Tibial nerve (tissue), 4 donors: ENCODE data around the gene TBX6. TPM values are rescaled to one million over a fixed set of nuclear protein-coding genes. Genes with fewer than 3 reads are reported as not detected.

Source experiments
- DNase-seq, 2 donors: peaks; one replicate each; pipeline ENCODE4 v3.0.0-alpha.2; 2019; ENCODE audit warnings: low spot score in 2 of 2
- H3K27ac ChIP-seq, 4 donors: fragments of 200-600 bp; sonication (generic) in 3 of 4; one replicate each; pipeline ENCODE4 v1.5.1; 2017 to 2019; ENCODE audit warnings: mild to moderate bottlenecking in 1 of 4
- H3K27me3 ChIP-seq, 2 donors: fragments of 200-600 bp; sonication (generic) in 1 of 2; one replicate each; pipeline versions ENCODE4 v1.5.1 to v1.6.0; 2017 to 2019
- H3K36me3 ChIP-seq, 3 donors: fragments of 200-600 bp; sonication (generic); one replicate each; pipeline ENCODE4 v1.5.1; 2018 to 2019
- H3K4me1 ChIP-seq, 4 donors: fragments of 200-600 bp; sonication (generic) in 3 of 4; one replicate each; pipeline ENCODE4 v1.5.1; 2017 to 2019
- H3K4me3 ChIP-seq, 4 donors: fragments of 200-600 bp; sonication (generic) in 3 of 4; one replicate each; pipeline ENCODE4 v1.5.1; 2017 to 2019; ENCODE audit warnings: mild to moderate bottlenecking in 1 of 4, moderate library complexity in 1 of 4
- H3K9me3 ChIP-seq, 4 donors: fragments of 200-600 bp; sonication (generic) in 3 of 4; one replicate each; pipeline ENCODE4 v1.5.1; 2017 to 2019
- EP300 ChIP-seq, 2 donors: sonication (generic); formaldehyde crosslinking; IDR thresholded peaks; one replicate each; pipeline ENCODE4 v1.6.1; 2017; ENCODE audit warnings: antibody characterized with exemption in 2 of 2, mild to moderate bottlenecking in 1 of 2
- POLR2A ChIP-seq, 2 donors: fragments of 450-650 bp; IDR thresholded peaks; one replicate each; pipeline ENCODE4 v1.6.1; 2017; ENCODE audit warnings: antibody characterized with exemption in 2 of 2, mild to moderate bottlenecking in 2 of 2, moderate library complexity in 2 of 2
- WGBS, 2 donors: methylation state at CpG; one replicate each; pipeline ENCODE4 v1.1.5; 2018; 5-methylcytosine and 5-hydroxymethylcytosine counted together
- total RNA-seq, 4 donors: library from RNA; depleted of rRNA; stranded (reverse); fragments of >200 nt; gene quantifications; one replicate each; pipeline ENCODE4 v1.1.0, GENCODE V29; 2016
- TF ChIP-seq, protein P1 (sequence below), 5 experiments: fragments of 200-600 bp in 3 of 5; fragments of 450-650 bp in 2 of 5; sonication (generic) in 3 of 5; IDR thresholded peaks; one replicate each; pipeline ENCODE4 v1.5.1; 2016 to 2019; ENCODE audit warnings: antibody characterized with exemption in 5 of 5, mild to moderate bottlenecking in 3 of 5, moderate library complexity in 2 of 5

Gene TBX6, protein sequence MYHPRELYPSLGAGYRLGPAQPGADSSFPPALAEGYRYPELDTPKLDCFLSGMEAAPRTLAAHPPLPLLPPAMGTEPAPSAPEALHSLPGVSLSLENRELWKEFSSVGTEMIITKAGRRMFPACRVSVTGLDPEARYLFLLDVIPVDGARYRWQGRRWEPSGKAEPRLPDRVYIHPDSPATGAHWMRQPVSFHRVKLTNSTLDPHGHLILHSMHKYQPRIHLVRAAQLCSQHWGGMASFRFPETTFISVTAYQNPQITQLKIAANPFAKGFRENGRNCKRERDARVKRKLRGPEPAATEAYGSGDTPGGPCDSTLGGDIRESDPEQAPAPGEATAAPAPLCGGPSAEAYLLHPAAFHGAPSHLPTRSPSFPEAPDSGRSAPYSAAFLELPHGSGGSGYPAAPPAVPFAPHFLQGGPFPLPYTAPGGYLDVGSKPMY
- 1 to 10 TPM in 1 of 4 donors, under 1 TPM in 2, not detected in 1; 0.66 to 1.5 (median 0.84) TPM for total RNA-seq

DNA sequence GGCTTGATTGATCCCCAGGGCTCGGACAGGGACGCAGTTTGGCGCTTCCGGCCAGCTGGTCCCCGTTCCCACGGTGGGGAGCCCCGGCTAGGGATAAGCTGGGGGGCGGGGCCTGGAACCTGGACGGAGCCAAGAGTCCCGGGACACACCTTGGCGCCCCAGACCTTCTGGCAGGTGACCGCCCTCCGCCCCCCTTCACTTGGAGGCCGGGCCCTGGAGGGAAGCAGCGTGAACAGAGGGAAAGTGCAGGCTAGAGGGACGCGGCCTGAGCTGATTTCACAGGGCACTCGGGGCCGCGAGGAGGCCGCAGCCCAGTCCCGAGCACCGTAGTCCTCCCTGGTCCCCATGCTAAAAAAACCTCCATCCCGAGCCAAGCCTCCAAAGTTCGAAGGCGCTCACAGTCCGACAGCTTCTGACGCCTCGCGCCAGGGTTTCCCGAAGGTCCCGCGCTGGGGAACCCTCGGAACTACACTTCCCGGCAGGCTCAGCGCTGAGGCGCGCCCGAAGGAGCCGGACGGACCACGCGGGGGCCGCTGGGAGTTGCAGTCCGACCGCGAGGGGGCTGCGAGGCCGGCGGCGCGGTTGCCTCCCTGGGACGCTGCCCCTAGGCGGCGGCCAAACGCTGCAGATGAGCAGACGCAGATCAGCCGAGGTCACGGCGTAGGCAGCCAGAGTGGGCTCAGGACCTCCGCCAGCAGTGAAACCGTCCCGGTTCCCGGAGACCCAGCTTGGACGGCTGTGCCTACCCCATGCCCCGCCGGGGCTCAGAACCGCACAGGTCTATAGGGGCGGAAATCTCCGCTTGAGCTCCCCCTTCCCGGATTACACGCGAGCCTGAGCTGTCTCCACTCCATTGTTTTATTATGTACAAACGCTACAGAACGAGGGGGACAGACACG is at the start of gene TBX6:
TBX6 (minus strand) TSS at position 451 of the 899 bp plus-strand sequence. CDS start 731 bp downstream, outside the sequence.
- Histone ChIP-seq H3K36me3 (peaks cover 5 to 32% (median 5%) of the 10 kb centered on the region in 3 donors), H3K4me3 (peak within 1 kb of the TSS; percentile 21 to 65 (median 62)), H3K27ac (peak within 1 kb of the TSS; percentile 13 to 90 (median 84)), H3K27me3 (no peaks in the 10 kb centered on the region), H3K4me1 (peaks cover 0 to 56% (median 32%) of the 10 kb centered on the region in 4 donors), H3K9me3 (peaks cover 0 to 3% (median 0%) of the 10 kb centered on the region in 4 donors)
- peak; percentile 80 for DNase-seq
- 0% methylated on average over 27 to 75 of the region's 76 CpGs for WGBS, 2 donors
- peak; percentile 51 to 71 for TF ChIP-seq EP300 (IDR thresholded peaks at IDR 0.05)
- TF ChIP-seq POLR2A (IDR thresholded peaks at IDR 0.05), result peak in 1 of 2 donors; percentile 19
- TF ChIP-seq, protein P1, sequence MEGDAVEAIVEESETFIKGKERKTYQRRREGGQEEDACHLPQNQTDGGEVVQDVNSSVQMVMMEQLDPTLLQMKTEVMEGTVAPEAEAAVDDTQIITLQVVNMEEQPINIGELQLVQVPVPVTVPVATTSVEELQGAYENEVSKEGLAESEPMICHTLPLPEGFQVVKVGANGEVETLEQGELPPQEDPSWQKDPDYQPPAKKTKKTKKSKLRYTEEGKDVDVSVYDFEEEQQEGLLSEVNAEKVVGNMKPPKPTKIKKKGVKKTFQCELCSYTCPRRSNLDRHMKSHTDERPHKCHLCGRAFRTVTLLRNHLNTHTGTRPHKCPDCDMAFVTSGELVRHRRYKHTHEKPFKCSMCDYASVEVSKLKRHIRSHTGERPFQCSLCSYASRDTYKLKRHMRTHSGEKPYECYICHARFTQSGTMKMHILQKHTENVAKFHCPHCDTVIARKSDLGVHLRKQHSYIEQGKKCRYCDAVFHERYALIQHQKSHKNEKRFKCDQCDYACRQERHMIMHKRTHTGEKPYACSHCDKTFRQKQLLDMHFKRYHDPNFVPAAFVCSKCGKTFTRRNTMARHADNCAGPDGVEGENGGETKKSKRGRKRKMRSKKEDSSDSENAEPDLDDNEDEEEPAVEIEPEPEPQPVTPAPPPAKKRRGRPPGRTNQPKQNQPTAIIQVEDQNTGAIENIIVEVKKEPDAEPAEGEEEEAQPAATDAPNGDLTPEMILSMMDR (IDR thresholded peaks at IDR 0.05), result peak; percentile 76 to 98 (median 92)

DNA sequence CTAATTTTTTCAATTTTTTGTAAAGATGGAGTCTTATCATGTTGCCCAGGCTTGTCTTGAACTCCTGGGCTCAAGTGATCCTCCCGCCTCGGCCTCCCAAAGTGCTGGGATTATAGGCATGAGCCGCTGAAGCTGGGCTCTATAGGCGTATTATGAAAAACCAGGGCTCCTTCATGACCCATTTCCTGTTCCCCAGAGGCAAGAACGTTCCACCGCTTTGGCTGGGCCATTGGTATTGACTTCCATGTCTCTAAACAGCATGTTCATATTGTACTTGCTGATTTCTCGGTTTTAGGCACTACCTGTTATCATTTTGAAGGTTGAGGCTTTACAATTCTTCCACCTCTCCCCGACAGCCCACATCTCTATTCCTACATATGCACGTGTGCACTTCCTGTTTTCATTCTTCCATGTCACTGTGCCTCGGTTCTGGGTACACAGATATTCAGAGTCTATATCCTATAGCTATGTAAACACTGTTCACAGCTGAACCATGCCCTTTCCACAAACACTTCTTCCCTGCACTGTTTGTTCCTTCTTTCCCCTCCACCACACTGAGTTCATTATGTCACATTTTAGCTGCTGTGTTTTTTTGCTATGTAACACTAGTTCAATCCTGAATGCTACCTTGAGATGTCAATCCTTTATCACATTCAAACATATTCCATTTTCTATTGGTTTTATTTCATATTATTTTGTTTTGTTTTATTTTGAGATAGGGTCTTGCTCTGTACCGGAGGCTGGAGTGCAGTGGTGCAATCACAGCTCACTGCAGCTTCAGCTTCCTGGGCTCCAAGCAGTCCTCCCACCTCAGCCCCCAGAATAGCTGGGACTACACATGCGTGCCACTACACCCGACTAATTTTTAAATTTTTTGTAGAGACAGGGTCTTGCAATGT is 48.1 kb upstream of the TBX6 start:
- TF ChIP-seq, protein P1 (IDR thresholded peaks at IDR 0.05), result no peak
- TF ChIP-seq POLR2A (IDR thresholded peaks at IDR 0.05) (no peak), EP300 (IDR thresholded peaks at IDR 0.05) (no peak)
- DNase-seq, result no peak
- 67 to 74% methylated on average over 13 of the region's 13 CpGs for WGBS, 2 donors

DNA sequence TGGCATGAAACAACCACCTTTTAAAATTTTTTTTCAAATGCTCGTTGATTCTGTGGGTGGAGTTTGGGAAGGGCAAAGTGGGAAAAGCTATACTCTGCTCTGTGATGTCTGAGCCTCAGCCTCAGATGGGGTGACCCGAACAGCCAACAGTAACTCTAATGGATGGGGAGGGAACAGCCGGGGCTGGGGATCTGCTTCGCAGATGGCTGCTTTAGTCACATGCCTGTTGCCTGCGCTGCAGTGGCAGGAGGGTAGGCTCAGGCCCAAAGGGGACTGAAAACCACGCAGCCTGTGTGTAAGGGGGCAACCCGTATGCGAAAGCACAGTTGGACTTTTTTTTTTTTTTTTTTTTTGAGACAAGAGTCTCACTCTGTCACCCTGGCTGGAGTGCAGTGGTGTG is 46.2 kb upstream of the TBX6 start:
- Histone ChIP-seq H3K4me1 (peaks cover 0 to 5% (median 0%) of the 10 kb centered on the region in 4 donors), H3K9me3 (no peaks in the 10 kb centered on the region), H3K27ac (no peak overlapping the region), H3K4me3 (no peak overlapping the region), H3K36me3 (no peaks in the 10 kb centered on the region), H3K27me3 (no peaks in the 10 kb centered on the region)
- TF ChIP-seq EP300 (IDR thresholded peaks at IDR 0.05) (no peak), POLR2A (IDR thresholded peaks at IDR 0.05) (no peak)
- TF ChIP-seq, protein P1 (IDR thresholded peaks at IDR 0.05), result no peak
- DNase-seq, result no peak
- WGBS, 2 donors, result 52 to 54% methylated on average over 8 of the region's 8 CpGs

More for the DNA sequence above, 48.1 kb upstream of the TBX6 start:
- Histone ChIP-seq H3K4me3 (no peak overlapping the region), H3K36me3 (no peaks in the 10 kb centered on the region), H3K4me1 (peaks cover 0 to 5% (median 0%) of the 10 kb centered on the region in 4 donors), H3K9me3 (no peaks in the 10 kb centered on the region), H3K27ac (no peak overlapping the region), H3K27me3 (no peaks in the 10 kb centered on the region)

DNA sequence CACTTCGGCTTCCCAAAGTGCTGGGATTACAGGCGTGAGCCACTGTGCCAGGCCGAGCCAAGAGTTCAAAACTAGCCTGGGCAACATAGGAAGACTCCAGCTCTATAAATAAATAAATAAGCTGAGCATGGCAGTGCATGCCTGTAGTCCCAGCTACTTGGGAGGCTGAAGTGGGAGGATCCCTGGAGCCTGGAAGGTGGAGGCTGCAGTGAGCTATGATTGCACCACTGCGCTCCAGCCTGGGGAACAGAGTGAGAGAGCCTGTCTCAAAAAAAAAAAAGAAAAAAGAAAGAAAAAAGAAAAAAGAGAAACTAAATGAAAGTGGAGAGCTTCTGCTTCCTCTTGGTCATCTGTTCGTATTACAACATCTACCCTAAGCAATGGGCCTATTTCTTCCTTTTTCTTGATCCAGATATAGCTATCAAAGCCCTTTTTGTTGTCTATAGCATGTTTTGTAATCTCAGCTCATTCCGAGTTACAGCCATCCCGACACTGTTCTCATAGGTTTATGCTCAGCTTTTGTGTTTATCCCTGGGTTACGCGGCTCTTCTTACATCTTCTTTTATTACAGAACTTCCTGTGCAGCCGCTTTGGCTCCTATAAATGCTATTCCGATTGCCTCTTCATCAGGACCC is 45.4 kb upstream of the TBX6 start:
- H3K4me3 ChIP-seq, result no peak overlapping the region
- H3K36me3 ChIP-seq, result no peaks in the 10 kb centered on the region
- peaks cover 0 to 5% (median 0%) of the 10 kb centered on the region in 4 donors for H3K4me1 ChIP-seq
- TF ChIP-seq EP300 (IDR thresholded peaks at IDR 0.05) (peak in 1 of 2 donors; percentile 52), POLR2A (IDR thresholded peaks at IDR 0.05) (no peak)
- TF ChIP-seq, protein P1 (IDR thresholded peaks at IDR 0.05), result no peak
- no peaks in the 10 kb centered on the region for H3K27me3 ChIP-seq
- H3K9me3 ChIP-seq, result no peaks in the 10 kb centered on the region
- WGBS, 2 donors, result 46 to 50% methylated on average over 11 of the region's 11 CpGs
- H3K27ac ChIP-seq, result peak overlapping the region in 2 of 4 donors; percentile 34 to 39
- DNase-seq, result no peak
